ENCODE data around the gene ADD1.

DNA sequence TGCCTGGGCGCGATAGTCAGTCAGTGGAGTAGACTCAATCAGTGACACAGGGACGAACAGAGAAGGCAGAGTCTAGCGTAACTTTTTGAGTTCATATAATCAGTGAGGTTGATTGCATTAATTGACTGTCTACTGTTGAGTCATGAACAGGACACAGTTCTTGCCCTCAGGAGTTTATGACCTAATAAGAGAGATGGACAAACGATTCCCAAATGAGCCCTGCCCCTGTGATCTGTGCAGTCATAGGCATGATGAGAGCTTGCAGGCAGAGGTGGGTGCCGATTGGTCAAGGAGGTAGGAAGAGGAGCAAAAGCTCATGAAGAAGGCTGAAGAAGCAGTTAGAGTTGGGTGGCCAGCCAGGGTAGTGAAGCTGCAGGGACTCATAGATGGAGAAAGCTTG, 57.1 kb downstream of the ADD1 start:
- TF ChIP-seq, protein P1, sequence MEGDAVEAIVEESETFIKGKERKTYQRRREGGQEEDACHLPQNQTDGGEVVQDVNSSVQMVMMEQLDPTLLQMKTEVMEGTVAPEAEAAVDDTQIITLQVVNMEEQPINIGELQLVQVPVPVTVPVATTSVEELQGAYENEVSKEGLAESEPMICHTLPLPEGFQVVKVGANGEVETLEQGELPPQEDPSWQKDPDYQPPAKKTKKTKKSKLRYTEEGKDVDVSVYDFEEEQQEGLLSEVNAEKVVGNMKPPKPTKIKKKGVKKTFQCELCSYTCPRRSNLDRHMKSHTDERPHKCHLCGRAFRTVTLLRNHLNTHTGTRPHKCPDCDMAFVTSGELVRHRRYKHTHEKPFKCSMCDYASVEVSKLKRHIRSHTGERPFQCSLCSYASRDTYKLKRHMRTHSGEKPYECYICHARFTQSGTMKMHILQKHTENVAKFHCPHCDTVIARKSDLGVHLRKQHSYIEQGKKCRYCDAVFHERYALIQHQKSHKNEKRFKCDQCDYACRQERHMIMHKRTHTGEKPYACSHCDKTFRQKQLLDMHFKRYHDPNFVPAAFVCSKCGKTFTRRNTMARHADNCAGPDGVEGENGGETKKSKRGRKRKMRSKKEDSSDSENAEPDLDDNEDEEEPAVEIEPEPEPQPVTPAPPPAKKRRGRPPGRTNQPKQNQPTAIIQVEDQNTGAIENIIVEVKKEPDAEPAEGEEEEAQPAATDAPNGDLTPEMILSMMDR (conservative IDR thresholded peaks at IDR 0.05 in 1 of 2, IDR thresholded peaks at IDR 0.05 in 1 of 2; ENCODE audit: extremely low read depth in 1 of 2, insufficient read depth in 1 of 2, low read depth in 1 of 2, low read length in 2 of 2) = no peak
- no peak for TF ChIP-seq EZH2 (IDR thresholded peaks at IDR 0.05; ENCODE audit: borderline replicate concordance, low read length)

Data from mammary epithelial cell (primary cell).